HG02642 (cell line): ENCODE results near the gene FGG.

ENCODE experiments used
- ATAC-seq: cut with Tn5 transposase; IDR thresholded peaks from one replicate; pipeline ENCODE4 v1.9.1; 2021; ENCODE audit warnings: mild to moderate bottlenecking; ENCODE audit not compliant: unreplicated experiment, poor library complexity

The FGG gene

GRCh38 chr4:154588198-154588597, 24.3 kb downstream of the FGG start:
- ATAC-seq: no peak

DNA sequence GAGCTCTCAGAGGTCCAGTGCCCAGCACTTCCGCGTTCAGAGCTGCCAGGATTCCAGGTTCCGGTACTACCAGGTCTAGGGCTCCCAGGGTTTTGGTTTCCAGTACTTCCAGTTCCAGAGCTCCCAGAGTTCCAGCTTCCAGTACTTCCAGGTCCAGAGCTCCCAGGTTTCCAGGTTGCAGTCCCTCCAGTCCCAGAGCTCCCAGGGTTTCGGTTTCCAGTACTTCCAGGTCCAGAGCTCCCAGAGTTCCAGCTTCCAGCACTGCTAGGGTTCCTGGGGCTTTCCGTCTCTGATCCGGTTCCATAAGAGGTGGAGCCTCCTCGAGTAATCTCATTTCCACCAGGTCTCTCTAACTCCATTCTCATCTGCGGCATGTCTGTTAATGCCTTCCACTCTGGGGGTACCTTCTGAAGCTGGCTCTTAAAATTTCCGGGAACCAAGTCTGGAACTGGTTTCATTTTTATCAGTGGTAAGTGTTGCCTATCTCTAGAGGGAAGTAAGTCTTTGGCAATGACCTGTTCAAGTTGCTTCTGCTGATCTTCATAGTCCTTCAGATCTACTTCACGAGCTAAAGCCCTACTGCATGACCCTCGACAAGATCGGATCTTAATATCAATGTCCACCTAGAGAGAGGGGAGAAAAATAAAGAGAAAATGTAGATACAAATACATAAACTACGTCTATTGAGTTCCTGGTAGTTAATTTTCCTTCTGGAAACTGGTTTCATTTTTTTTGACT, 26.0 kb downstream of the FGG start:
- no peak for ATAC-seq

DNA sequence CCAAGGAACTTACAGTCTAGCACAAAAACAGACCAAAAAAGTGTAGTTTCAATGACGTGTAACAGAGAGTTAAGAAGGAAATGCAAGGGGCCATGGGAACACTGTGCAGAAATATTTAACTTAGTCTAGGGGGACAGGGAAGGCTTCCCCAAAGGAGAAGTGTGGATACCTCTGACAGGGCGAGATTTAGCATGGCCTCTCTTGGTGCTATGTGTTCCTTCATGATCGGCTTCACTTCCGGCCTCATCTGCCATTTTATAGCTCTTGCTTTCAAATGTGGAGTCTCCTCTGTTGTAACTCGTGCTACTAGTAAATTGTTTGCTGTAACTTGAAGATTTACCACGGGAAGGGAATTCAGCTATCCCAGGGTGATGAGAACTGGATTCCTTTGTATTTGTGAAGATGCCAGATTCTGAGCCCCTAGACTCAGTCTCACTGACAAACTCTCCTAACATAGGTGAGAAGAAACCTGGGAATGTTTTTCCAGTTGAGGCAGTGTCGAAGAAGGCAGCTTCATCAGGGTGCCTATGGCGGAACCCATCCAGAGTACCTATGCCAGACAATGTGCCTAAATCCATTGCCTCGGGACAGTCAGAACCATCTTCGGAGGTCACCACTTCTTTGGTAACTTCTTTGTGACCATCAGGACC, 27.0 kb downstream of the FGG start:
- ATAC-seq: no peak

DNA sequence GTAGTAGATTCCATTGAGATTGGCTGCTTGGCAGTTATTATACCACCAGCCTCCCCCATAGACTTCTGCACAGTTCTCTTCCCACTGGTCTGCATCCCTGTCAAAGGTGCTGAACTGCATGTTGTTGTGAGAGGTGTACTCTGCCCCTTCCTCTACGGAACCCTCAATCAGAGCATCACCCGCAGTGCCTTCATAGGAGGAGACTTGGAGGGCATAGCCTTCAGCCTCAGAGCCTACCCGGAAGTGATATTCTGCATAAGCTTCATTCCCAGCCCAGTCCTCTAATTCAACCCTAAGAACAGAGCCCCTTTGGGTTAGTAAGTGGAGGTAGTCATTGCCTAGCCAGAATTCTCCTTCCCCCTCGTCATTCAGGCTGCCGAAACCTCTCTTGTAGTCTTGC, 28.2 kb downstream of the FGG start:
- no peak for ATAC-seq

- ATAC-seq: no peak
Measured at GRCh38 chr4:154583677-154584076, 28.8 kb downstream of the FGG start.

DNA sequence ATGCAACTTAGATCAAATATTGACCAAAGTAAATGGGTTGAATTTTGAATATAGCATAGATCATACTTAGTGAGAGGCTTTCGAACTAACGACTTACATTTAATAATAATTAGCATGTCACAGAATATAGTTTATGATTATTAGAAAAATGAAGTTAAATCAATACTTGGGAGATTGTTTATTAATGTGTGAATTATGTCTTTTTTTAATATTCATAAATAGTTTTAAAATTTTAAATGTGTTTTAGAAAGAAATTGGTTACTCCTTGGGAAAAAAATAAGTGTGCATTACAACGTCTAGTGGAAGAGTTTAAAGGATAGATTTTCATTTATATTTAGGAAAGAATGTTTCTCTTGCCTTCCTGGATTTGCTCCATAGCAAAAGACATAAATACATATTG, 29.2 kb downstream of the FGG start:
- no peak for ATAC-seq

DNA sequence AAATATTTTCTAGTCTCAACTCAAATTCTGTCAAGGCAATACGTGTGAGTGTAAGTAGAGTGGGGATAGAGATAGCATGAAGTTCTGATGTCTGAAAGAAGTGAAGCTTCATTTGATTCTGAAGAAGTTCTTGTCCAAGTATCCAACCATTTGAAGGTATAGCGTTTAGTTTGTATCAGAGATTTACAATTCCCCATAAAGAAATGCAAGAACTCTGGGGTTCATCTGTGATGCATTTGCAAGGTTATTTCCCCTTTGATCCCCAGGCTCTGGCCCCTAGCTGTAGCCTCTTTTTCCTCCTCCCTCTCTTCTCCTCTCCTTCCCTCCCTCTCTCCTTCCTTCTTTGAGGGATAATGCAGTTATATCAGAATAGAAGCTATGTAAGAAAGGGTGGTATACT, 29.7 kb downstream of the FGG start:
- ATAC-seq: no peak

DNA sequence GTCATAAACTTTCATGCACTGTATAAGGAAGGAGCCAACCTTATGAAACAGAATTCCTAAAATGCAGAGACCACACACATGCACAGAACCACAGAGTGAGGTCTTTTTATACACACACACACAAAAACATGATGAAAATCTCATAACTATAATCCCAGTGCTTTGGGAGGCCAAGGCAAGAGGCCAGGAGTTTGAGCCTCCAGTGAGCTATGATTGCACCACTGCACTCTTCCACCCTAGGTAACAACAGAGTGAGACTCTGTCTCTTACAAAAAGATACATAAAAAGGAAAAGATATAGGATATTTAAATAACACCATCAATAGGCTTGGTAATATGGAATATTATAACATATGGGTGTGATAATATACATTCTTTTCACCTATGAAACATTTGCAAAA, 32.5 kb downstream of the FGG start:
- ATAC-seq: no peak

GRCh38 chr4:154578919-154579318, 33.5 kb downstream of the FGG start:
- ATAC-seq: no peak

GRCh38 chr4:154577324-154577723, 35.1 kb downstream of the FGG start:
- ATAC-seq: no peak

- ATAC-seq: no peak
Measured at GRCh38 chr4:154574311-154574710, 38.1 kb downstream of the FGG start.

DNA sequence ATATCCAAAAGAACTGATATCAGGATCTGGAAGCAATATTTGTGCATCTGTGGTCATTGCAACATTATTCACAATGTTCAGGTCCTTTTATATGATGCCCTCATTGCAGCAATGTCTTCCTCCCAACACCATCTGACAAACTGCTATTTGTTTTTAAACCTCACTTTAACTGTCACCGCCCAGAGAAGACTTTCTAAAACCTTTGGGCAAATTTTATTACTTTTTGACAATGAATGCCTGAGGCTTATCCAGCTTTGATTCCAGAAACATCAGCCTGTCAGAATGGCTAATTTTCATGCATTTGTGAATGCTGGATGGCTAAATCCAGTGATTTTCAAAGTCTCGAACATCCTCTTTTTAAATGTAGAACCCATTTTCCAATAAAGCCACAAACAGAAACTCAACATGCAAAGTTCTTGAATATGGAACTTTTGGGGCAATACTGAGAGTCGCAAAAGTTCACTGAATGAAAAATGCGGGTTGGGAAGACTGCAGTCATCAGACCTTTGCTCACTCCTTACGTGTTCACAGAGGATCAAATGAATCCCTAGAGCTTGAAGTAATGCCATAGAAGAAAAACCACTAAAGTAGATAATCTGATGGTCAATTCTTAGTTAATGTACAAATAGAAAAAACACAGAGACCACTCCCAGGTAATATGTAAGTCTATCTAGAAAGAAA, 39.1 kb downstream of the FGG start:
- ATAC-seq: no peak

GRCh38 chr4:154569584-154569983, 42.9 kb downstream of the FGG start:
- ATAC-seq: no peak

DNA sequence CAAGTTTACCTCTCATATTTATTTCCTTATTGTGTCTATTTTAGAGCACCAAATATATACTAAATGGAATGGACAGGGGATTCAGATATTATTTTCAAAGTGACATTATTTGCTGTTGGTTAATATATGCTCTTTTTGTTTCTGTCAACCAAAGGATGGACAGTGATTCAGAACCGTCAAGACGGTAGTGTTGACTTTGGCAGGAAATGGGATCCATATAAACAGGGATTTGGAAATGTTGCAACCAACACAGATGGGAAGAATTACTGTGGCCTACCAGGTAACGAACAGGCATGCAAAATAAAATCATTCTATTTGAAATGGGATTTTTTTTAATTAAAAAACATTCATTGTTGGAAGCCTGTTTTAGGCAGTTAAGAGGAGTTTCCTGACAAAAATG, 43.4 kb downstream of the FGG start:
- no peak for ATAC-seq

DNA sequence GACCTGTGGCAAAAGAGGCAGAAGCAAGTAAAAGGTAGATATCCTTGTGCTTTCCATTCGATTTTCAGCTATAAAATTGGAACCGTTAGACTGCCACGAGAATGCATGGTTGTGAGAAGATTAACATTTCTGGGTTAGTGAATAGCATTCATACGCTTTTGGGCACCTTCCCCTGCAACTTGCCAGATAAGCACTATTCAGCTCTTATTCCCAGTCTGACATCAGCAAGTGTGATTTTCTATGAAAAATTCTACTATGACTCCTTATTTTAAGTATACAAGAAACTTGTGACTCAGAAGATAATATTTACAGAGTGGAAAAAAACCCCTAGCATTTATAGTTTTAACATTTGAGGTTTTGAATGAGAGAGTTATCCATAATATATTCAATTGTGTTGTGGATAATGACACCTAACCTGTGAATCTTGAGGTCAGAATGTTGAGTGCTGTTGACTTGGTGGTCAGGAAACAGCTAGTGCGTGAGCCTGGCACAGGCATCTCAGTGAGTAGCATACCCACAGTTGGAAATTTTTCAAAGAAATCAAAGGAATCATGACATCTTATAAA, 45.7 kb downstream of the FGG start:
- no peak for ATAC-seq

GRCh38 chr4:154565704-154566103, 46.8 kb downstream of the FGG start:
- ATAC-seq: no peak

GRCh38 chr4:154564311-154564710, 48.1 kb downstream of the FGG start:
- no peak for ATAC-seq

DNA sequence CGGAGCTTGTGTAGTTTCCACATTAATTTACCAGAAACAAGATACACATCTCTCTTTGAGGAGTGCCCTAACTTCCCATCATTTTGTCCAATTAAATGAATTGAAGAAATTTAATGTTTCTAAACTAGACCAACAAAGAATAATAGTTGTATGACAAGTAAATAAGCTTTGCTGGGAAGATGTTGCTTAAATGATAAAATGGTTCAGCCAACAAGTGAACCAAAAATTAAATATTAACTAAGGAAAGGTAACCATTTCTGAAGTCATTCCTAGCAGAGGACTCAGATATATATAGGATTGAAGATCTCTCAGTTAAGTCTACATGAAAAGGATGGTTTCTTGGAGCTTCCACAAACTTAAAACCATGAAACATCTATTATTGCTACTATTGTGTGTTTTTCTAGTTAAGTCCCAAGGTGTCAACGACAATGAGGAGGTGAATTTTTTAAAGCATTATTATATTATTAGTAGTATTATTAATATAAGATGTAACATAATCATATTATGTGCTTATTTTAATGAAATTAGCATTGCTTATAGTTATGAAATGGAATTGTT, 49.7 kb downstream of the FGG start, which contains the start of gene FGB:
TSS of gene FGB (plus strand) at position 315 of the 558 bp plus-strand sequence. CDS start at position 323, 8 bp downstream.
- no peak for ATAC-seq

- no peak for ATAC-seq
Measured at GRCh38 chr4:154560824-154561231, 51.6 kb downstream of the FGG start.

DNA sequence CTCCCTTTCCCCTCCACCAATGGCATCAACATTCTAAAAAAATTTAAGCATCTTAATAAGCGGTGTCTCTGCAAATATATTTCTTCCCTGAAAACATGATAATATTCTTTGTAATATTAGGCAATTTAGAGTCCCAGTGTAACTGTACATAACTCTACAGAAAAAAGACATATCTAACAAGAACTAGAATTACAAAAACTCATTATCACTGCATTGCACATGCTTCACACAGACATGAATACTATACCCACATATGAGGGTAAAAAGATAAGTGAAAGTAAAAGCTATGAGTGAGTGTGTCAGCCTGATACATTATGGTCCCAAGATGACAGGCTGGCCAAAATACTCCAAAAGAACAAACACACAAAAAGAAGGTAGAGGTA, 52.0 kb downstream of the FGG start:
- no peak for ATAC-seq
